GM12872 (cell line): ENCODE measurements around the gene ZDHHC7.

Experiments
- TF ChIP-seq, protein P1 (sequence below): IDR thresholded peaks from 3 replicates; pipeline ENCODE4 v1.5.1; 2011; ENCODE audit warnings: low read depth, mild to moderate bottlenecking, low read length, moderate library complexity; ENCODE audit not compliant: insufficient read depth

ZDHHC7 gene

DNA sequence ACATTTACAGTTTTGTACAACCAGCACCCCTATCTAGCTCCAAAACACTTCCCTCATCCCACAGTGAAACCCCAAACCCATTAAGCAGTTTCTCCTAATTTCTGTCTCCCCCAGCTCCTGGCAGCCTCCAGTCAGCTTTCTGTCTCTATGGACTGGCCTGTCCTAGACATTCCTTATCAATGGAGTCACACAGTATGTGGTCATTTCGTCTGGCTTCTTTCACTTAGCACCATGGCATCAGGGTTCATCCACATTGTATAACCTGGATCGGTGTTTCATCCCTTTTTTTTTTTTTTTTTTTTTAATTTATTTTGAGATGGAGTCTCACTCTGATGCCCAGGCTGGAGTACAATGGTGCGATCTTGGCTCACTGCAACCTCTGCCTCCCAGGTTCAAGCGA is 68.5 kb downstream of the ZDHHC7 start:
- TF ChIP-seq, protein P1, sequence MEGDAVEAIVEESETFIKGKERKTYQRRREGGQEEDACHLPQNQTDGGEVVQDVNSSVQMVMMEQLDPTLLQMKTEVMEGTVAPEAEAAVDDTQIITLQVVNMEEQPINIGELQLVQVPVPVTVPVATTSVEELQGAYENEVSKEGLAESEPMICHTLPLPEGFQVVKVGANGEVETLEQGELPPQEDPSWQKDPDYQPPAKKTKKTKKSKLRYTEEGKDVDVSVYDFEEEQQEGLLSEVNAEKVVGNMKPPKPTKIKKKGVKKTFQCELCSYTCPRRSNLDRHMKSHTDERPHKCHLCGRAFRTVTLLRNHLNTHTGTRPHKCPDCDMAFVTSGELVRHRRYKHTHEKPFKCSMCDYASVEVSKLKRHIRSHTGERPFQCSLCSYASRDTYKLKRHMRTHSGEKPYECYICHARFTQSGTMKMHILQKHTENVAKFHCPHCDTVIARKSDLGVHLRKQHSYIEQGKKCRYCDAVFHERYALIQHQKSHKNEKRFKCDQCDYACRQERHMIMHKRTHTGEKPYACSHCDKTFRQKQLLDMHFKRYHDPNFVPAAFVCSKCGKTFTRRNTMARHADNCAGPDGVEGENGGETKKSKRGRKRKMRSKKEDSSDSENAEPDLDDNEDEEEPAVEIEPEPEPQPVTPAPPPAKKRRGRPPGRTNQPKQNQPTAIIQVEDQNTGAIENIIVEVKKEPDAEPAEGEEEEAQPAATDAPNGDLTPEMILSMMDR = no peak

DNA sequence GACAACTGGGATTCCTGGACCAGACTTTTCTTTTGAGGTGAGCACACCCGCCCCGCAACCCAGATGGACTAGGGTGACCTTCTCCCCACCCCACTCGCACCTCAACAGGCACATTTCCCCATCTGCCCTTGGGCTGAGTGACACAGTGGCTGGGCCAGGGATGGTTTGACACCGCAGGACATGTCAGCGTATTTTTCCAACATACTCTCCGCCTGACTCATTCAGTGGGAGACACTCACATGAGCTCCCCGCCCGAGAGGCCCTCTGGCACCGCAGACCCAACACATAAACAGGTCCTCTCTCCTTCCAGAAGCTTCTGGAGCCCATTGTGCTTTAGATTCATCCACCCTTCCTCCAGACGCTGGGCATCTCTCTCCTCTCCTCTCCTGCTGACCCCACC is 69.4 kb downstream of the ZDHHC7 start:
- TF ChIP-seq, protein P1 = no peak

DNA sequence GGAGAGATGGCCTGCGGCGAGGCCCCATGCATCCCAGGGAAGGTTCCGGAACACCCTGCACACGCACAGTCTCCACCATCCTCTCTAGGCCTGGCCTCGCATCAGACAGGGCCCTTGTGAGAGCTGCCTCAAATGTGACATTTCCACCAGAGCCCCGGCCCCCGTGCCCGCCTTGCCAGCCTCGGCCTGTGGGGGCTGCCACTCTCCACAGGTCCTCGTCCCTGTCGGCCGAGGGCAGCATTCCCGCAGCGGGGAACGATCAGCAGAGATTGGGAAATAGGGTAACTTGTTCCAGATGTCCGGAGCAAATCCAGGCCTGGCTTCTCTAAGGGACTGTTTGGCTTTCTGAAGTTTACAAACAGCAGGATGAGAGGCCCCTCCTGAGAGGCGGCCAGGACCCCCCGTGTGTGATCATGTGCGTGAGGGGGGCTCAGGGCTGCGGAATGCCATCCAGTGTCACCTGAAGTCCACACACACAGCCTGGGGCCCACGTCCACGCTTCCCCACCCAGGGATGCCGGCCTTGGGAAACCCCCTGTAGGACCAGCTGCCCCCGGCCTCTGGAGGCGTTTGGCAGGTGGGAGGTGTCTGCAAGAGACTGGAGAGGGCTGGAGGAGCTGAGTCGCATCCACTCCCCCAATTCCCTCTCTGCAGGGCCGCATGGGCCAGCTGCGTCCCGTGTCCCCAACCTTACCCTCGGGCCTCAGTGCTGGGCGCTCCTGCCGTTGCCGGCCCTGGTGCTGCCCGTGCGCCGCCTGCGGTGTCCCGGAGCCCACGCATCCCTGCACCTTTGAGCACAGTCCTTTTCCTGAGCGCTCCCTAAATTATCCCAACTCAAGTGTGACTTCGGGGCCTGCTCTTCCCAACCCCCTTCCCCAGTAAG is 70.4 kb downstream of the ZDHHC7 start:
- TF ChIP-seq, protein P1 = no peak

DNA sequence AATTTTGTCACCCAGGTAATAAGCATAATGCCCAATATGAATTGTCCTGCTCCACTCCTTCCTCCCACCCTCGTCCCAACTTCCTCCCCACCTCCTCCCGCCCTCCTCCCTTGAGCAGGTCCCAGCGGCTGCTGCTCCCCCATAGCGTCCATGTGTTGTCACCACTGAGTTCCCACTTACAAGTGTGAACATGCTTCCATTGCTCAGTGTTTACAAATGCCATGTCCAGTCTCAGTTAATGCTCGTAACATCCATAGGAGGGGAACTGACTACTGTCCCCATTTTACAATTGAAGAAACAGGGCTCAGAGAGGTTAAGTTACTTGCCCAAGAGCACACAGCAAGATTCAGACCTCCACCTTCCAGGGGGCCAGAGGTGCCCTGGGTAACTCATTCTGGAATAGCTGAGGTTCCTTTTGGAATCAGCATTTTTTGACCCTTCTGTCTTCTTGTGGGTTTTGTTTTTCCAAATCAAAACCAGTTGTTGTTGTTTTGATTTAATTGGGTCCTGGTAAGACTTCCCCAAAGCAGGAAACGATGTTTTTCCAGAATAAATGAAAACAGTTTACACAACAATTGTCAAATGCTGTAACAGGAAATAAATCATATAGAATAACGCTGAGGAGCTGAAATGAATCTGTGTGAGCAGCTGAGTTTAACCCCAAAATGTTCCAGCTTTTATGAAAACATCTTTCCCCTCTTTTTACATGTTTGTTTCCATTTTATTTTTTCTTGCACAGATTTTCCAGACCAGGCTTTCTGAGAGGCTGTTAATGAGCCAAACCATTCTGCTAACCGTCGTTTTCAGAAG is 73.9 kb downstream of the ZDHHC7 start:
- TF ChIP-seq, protein P1 = no peak

DNA sequence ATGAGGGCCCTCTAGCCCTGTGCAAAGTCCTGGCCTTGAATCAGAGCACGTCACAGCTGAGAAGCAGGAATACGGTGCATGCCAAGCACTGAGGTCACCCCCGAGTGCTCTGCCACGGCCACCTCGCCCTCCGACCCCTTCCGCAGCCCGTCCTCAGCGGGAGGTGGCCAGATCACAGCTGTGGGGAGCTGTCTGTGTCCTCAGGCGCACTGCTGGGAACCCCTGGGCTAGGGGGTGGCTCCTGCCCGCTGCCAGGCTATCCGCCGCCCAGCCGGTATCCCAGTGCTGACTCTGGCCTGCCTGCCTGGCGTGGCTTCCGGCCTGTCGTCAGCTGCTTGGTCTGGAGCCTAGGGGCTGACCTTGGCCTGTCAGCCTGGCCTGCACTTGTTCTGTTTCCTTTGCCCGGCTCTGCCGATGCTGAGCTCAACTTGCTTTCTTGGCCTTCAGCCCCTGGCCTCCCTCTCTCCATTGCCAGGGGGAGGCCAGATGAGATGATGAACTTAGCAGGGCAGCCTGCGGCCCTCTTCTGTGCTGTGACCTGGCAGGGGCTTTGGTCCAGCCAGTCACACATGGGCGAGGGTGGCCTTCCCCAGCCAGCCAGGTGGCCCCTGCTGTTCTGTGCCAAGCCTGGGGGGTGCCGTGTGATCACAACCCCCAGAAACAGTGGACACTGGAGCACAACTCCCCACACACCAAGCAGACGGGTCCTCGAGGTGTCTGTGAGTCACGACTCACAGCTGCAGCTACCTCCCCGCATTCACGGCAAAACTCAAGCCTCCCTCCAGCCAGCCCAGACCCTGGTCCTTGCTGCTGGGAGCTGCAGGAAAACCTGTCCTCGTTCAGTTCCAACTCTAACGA is 77.3 kb downstream of the ZDHHC7 start:
- TF ChIP-seq, protein P1 = no peak

DNA sequence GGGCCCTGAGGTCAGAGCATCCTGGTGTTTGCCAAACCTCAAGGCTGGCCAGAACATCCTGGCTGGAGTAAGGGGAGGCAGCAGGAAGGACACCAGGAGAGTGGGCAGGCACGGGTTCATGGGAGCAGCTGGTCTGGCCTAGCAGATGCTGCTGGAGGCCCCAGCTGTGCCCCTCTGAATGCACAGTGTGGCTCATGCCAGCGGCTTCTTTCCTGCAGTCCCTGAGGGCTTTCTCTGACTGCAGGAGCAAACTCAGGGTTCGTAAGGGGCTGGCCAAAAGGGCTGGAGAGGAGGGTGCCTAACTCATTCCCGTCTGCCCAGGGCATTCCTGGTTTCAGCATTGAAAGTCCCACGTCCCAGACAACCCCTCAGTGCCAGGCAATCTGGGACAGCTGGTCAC is 78.7 kb downstream of the ZDHHC7 start:
- TF ChIP-seq, protein P1 = no peak
